Suppressor macrophage (primary cell): ENCODE results near the gene LZTFL1.

Source experiments
- DNase-seq, 4 experiments: peaks; one replicate each; pipeline ENCODE4 v3.0.0-alpha.2; 2020 to 2022

Gene LZTFL1

DNA sequence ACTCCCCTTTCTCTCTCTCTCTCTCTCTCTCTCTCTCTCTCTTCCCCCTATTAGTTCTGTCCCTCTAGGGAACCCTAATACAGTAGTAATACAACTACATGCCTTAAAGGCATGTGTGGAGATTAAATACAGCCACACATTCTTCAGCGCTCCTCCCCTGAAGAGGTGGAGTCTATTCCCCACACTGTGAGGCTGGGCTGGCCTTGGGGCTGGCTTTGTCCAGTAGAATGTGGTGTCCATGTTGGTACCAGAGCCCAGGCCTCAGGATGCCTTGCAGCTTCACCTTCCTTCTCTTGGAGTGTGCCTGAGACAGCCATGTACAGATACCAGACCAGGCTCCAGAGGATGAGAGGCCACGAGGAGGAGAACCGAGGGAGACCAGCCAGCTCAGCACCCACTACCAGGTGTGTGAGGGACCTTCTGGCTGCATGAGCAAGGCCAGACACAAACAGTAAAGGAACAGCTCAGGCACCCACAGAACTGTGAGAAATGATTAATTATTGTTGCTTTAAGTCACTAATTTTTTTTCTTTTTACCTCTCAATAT, 56.2 kb downstream of the LZTFL1 start:
- no peak for DNase-seq

DNA sequence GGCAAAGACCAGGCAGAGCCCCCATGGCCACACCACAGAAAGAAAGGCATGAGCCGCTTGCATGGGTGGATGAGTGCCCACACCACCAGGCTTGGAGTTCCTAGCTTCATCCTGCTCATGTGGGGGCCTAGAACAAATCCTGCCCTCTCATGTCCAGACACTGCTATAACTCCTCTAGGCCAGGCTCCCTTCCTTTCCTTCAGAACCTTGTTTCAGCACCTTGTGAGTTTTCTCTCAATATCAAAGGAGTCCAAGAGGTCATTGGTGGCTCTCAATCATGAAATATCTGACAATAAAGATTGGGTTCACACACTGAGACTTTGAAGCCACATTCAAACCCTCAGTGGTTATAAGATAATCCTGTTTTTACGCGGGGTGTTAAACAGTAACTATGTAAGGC, 58.3 kb downstream of the LZTFL1 start:
- no peak for DNase-seq

DNA sequence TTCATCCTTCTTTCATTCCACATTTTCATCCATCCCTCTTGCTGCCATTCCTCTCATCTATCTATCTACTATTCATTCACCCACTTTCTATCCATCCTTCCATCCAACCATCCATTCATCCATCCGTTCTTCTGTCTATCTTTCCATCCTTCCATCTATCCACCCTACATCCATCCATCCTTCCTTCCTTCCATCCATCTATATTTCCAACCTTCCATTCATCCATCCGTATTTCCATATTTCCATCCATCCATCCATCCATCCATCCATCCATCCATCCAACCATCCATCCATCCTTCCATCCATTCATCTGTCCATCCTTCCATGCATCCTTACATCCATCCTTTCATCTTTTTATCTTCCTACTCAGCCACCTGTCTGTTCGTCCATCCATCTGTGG, 59.5 kb downstream of the LZTFL1 start:
- DNase-seq: no peak

DNA sequence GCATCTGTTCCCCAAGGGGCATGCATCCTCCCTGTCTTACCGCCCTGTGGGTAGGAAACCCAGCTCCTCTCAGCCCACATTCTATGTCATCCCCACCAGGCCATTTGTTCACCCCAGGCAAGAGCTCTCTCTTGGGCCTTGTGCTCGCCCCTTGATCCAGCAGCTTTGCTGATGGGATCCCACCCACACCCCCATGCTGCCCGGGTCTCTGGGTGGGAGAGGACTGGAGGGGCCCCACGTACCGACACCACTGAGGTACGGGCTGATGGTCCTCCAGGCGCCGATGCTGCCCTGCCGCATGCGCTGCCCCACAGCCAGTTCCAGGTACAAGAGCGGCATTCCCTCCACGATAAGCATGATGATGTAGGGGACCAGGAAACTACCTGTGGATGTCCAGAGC, 60.1 kb downstream of the LZTFL1 start:
- DNase-seq: no peak

DNA sequence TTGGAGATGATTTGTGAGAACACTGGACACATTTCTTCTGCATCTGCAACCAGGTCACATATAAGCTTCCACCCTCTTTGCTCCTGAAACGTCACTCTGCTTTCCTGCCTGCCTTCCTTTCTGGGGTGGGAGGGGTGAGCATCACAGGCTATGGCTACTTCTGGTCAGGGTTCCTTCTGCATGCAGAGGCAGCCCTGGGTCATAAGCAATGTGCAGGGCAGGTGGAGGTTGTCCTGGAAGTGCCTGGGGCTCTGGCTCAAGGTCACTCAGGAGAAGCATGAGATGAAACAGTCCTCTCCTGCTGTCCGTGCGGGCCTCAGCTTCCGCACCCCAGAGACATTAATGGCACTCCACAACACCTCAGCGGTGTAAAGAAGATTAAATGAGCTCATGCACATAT, 60.6 kb downstream of the LZTFL1 start:
- DNase-seq: no peak

DNA sequence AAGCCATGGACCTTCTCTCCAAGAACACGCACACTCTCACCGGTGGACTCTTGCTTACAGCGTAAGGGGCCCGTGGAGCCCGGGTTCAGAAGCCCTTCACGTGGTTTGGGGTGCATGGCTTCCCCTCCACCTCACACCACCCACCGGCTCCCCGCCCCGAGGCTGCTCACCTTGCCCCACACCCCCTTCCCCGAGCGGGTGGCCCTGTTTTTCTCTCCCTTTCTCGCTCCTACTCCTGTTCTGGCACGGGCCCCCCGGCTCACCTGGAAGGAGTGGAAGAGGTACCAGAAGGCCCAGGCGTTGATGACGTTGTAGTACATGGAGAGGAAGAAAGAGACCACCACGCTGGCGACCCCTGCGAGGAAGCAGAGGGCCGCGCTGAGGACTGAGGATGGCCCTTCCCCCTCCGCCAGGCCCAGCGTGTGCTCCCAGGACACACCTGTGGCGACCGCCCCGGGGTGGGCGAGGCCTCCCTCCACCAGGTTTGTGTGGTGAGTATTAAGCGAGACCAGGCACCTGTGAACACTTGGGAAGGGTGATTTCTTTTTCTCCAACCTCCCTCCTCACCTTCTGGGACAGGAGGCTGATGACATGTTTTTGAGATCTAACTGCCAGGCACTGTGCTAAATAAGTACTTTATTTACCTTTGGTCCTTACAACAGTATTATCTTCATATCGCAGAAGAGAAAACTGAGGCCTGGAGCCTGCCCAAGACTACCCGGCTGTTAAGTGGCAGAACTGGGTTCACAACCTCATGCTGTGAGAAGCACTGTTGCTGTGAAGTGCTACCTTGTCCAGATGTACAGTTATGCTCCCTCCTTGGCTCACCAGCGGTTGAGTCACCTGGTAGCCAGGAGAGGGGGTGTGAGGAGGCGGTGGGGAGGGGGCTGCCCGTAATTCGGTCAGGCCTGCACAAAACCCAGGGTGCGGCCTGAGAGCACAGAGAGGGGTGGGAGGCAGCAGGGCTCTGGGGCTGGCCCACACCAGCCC, 61.9 kb downstream of the LZTFL1 start:
- DNase-seq: no peak

DNA sequence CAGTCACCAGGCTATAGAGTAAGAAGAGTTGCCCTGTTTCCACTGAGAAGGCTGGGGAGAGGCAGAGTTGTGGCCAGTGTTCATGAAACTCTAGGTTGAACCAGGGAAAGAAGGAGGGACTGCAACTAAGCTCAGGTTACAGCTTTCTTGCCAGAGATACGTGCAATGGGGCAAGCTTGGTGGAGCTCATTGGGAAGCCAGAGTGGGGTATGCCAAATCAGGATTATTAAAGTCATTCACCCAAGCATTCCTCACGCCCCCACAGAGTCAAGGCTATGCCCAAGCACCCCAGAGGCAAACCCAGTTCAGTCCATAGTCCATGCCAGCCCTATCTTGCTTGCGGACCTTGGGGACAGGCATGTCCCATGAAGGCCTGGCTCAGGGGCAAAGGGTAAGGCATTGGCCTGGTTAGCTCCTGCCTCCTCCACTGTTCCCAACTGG, 63.1 kb downstream of the LZTFL1 start:
- no peak for DNase-seq

DNA sequence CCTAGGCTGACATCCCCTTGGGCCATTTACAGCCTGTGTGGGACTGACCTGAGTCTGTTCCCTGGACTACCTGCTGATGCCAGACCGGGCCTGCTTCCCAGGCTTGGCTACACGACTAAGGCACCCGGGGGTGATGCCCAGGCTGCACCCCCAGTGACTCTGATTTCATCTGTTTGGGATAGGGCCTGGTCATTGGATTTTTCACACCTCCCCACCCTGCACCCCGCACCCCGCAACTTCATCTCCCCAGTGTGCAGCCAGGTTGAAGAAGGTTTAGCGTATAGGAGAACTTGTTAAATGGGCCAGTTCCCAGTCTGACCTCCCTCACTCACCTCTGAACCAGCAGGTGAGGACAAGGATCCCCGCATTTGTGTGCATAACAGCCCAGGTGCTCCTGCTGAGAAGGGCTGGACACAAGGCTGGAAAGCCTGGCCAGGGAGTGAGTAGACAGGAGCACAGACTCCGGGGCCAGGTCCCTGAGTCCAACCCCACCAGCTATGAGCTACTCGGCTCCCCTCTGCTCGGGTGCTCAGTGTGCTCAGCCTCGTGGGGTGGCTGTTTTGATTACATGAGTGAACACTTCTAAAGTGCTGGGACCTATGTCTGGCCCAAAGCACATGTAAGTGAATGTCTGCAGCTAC, 64.1 kb downstream of the LZTFL1 start:
- no peak for DNase-seq

DNA sequence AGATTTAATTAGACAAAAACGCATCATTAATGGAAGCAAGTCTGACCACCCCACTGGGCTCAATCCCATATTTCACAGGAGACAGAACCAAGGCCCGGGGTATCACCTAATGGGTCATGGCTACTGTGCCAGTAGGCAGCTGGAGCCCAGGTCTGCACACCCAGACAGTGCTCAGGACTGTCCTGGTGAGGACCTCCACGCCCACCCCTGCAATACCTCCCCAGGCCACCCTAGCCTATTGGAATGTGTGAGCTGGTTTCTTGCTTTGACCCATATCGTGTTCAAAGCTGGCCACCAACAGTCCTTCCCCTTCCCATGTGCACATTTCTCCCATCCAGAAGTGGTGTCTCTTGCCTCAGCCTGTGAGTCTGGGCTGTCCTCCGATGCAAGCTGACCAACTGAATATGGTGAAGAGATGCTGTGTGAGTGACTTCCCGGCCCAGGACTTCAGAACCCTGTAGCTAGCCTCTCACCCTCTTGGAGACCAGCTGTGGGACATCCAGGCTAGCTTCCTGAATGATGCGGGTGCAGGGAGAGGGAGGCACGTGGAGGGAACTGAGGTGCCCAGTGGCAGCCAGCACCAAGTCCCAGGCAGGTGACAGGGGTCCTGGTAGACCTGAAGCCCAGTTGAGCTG, 64.7 kb downstream of the LZTFL1 start:
- DNase-seq: no peak

DNA sequence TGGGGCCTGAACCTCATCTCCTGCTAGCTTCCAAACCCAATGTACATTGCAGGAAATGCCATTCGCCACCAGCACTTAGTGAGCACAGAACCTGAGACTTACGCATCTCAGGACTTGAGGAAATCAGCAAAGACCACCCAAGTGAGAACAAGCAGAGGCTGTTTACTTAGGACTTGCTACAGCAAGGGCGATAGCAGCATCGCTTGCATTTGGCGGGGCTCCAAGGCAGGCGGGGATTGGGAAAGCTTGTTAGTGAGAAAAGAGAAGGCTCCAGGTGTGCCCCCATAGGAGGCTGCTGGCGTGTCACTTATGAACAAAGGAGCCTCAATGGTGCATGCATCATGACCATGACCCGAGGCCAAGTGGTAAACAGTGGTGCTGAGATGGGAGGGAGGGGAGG, 65.3 kb downstream of the LZTFL1 start:
- DNase-seq: no peak

DNA sequence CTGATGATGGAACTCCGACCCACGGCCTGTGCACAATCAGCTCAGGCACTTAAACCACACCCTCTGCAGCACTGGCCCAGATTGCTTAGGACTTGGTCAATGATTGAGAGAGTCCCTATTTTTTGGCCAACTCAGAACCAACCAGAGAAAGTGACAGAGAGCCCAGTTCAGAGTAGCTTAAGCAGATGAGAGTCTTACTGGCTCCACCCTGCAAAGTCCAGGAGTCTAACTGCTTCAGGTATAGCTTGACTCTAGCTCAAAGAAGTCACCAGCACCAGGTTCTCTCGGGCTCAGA, 65.7 kb downstream of the LZTFL1 start:
- DNase-seq: no peak

DNA sequence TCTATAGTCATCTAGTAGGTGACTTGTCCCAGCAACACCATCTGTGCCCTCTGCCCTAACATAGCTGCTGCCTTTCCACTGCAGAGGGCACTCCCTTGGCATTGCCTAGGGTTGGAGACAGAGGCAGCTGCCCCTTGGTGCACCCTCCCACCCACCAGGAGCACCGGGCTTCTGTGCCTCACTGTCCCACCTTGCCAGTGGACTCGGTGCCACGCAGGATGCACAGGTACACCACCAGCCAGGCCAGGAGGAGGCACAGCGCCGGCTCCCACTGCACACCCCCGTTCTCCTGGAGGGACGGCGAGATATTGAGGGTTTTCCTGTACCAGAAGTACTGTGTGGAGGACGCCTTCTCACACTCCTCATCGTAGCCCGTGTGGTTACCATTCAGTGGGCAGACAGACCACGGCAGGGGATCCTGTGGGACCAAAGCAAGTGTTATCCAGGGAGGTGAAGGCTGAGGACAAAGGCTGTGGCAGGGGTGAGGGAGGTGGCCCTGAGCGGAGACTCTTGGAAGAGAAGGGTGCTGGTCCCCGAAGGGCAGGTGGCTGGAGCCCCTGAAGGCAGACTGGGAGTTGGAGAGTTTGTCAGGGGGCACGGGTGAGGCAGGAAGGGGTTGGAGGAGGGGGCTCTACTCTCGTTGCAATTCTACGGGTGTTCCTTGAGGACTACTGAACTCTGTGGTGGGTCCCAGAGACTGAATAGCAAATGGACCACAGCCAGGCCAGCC, 66.2 kb downstream of the LZTFL1 start:
- DNase-seq: no peak

DNA sequence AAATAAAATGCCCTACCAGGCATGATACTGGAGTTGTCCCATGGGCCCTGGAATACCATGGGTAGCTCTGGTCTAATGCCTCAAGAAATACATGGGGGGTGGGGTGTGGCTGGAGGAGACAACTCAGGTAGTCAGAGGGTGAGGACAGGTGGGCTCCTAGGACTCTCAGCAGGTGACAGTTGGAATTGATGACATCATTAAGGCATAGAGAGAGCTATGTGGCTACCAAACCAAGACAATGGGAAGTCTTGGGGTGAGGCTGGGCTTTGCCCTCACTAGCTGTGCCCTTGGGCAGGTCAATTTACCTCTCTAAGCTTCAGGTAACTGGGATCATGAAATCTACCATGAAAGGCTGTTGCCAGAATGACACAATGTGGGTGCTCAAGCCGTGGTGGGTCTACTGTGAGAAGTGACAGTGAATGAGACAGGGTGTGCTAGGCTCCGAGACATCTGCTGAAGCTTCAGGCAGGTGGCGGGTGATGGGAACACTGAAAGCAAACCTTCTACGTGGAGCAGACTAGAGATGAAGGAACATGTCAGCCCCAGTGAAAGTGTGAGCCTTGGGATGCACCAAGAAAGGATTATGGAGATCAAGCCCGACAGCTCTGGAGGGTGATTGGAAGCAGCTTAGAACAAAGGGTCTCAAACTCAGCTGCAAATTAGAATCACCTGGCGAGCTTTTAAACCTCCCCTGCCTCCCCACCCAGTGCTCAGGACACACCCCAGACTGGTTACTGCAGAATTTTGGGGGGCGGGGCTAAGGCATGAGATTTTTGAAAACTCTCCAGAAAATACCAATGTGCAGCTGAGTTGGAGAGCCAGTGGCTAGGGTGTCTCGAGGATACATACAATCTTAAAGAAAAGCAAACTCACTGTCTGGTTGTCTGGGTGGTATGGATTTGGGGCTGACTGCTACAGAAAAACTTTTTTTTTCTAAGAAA, 67.1 kb downstream of the LZTFL1 start:
- no peak for DNase-seq

DNA sequence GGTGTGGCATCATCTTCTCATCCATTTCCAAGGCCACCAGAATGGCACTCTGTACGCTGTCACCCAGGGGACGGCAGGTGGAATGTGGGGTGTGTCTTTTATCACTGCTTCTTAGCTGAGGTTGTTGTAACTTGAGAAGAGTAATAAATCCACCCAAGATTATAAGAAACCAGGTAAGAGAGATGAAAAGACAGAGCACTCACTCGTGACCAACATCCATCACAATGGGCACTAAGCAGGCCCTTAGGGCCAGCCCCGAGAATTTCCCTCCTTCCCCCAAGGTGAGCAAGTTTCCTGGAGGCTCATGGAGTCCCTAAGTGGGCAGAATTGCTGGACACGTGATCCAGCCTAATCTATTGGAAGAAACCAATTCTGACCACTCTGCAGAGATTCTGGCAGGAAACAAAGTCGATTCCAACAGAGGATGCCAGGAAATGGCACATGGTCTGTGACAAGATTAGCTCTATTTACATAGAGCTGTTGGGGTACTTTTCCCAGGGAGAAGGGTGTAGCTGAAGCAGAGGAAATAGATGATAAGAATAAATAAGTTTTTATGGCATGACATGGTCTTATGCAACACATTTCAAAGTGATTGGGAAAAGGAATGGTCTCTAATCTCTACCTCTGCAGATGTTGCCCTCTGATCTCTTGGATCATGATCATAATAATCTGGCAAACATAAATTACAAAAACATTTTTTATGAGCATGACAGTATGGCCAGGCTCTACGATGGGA, 68.0 kb downstream of the LZTFL1 start:
- DNase-seq: no peak
